Measurements from ENCODE around the gene LHX5. TPM values are rescaled to one million over a fixed set of nuclear protein-coding genes. Genes with fewer than 3 reads are reported as not detected.
A peak's percentile ranks its signal among the peaks of the same experiment; 100 is the strongest.

Gene LHX5
- total RNA-seq, 4 donors from 2014 or later: not detected

- H3K9me3 ChIP-seq: no peaks in the 10 kb centered on the region
- peak within 1 kb of the TSS; percentile 14 to 50 (median 34) for H3K4me3 ChIP-seq
- peak within 1 kb of the TSS; percentile 56 to 85 (median 76) for H3K27ac ChIP-seq
- peaks cover 0 to 14% (median 2%) of the 10 kb centered on the region in 4 donors for H3K4me1 ChIP-seq
- no peaks in the 10 kb centered on the region for H3K36me3 ChIP-seq
- TF ChIP-seq CTCF (IDR thresholded peaks at IDR 0.05): no peak
- peak in 1 of 2 donors; percentile 55 for TF ChIP-seq EP300 (IDR thresholded peaks at IDR 0.05)
- TF ChIP-seq POLR2A (IDR thresholded peaks at IDR 0.05): no peak
- H3K27me3 ChIP-seq: no peaks in the 10 kb centered on the region
- peak in 1 of 2 donors; percentile 56 for DNase-seq (ENCODE audit: low spot score in 2 of 2)
- WGBS, 2 donors: 1 to 11% methylated on average over 10 to 13 of the region's 13 CpGs
These were observed 49.4 kb downstream of the LHX5 start, which contains the start of gene SDSL for GRCh38 chr12:113422030-113422885. TSS of gene SDSL (plus strand) at chr12:113422380. CDS start at chr12:113427983, 5,603 bp downstream.

GRCh38 chr12:113420996-113421595, 50.6 kb downstream of the LHX5 start:
- H3K27ac ChIP-seq: no peak overlapping the region
- WGBS, 2 donors: 64 to 75% methylated on average over 2 of the region's 2 CpGs
- no peaks in the 10 kb centered on the region for H3K36me3 ChIP-seq
- peaks cover 0 to 14% (median 2%) of the 10 kb centered on the region in 4 donors for H3K4me1 ChIP-seq
- H3K27me3 ChIP-seq: no peaks in the 10 kb centered on the region
- no peaks in the 10 kb centered on the region for H3K9me3 ChIP-seq
- DNase-seq (ENCODE audit: low spot score in 2 of 2): no peak
- TF ChIP-seq CTCF (IDR thresholded peaks at IDR 0.05) (no peak), POLR2A (IDR thresholded peaks at IDR 0.05) (no peak), EP300 (IDR thresholded peaks at IDR 0.05) (no peak)
- no peak overlapping the region for H3K4me3 ChIP-seq

- no peak overlapping the region for H3K4me3 ChIP-seq
- 36 to 44% methylated on average over 13 of the region's 13 CpGs for WGBS, 2 donors
- H3K27ac ChIP-seq: no peak overlapping the region
- no peaks in the 10 kb centered on the region for H3K27me3 ChIP-seq
- peaks cover 0 to 14% (median 2%) of the 10 kb centered on the region in 4 donors for H3K4me1 ChIP-seq
- peak in 1 of 2 donors; percentile 19 for DNase-seq (ENCODE audit: low spot score in 2 of 2)
- H3K36me3 ChIP-seq: no peaks in the 10 kb centered on the region
- TF ChIP-seq EP300 (IDR thresholded peaks at IDR 0.05) (no peak), POLR2A (IDR thresholded peaks at IDR 0.05) (no peak), CTCF (IDR thresholded peaks at IDR 0.05) (no peak)
- no peaks in the 10 kb centered on the region for H3K9me3 ChIP-seq
These were observed 53.3 kb downstream of the LHX5 start for GRCh38 chr12:113418213-113418879.

- no peak overlapping the region for H3K4me3 ChIP-seq
- peak in 1 of 2 donors; percentile 47 for DNase-seq (ENCODE audit: low spot score in 2 of 2)
- H3K27ac ChIP-seq: peak overlapping the region in 2 of 4 donors; percentile 26 to 34
- no peaks in the 10 kb centered on the region for H3K36me3 ChIP-seq
- H3K4me1 ChIP-seq: no peaks in the 10 kb centered on the region
- TF ChIP-seq EP300 (IDR thresholded peaks at IDR 0.05) (peak in 1 of 2 donors; percentile 21), POLR2A (IDR thresholded peaks at IDR 0.05) (no peak)
- 36 to 43% methylated on average over 6 of the region's 6 CpGs for WGBS, 2 donors
- H3K27me3 ChIP-seq: no peaks in the 10 kb centered on the region
- no peaks in the 10 kb centered on the region for H3K9me3 ChIP-seq
These were observed 55.4 kb downstream of the LHX5 start for GRCh38 chr12:113416091-113416754.

- Histone ChIP-seq H3K27me3 (no peaks in the 10 kb centered on the region), H3K36me3 (no peaks in the 10 kb centered on the region), H3K4me1 (no peaks in the 10 kb centered on the region), H3K9me3 (no peaks in the 10 kb centered on the region), H3K27ac (no peak overlapping the region), H3K4me3 (no peak overlapping the region)
- TF ChIP-seq EP300 (IDR thresholded peaks at IDR 0.05): no peak
- no peak for TF ChIP-seq POLR2A (IDR thresholded peaks at IDR 0.05)
- TF ChIP-seq CTCF (IDR thresholded peaks at IDR 0.05): no peak
- DNase-seq (ENCODE audit: low spot score in 2 of 2): no peak
- WGBS, 2 donors: 82 to 85% methylated on average over 9 of the region's 9 CpGs
These were observed 57.1 kb downstream of the LHX5 start for GRCh38 chr12:113414519-113415038.

Data from tibial nerve (tissue), 4 donors.